Sigmoid colon (tissue), 3 donors: Measurements from ENCODE around the gene ATOX1.

Experiments
- POLR2A ChIP-seq, 2 donors: fragments of 450-650 bp; IDR thresholded peaks; one replicate each; pipeline ENCODE4 v1.6.1; 2016; ENCODE audit warnings: antibody characterized with exemption in 2 of 2, mild to moderate bottlenecking in 2 of 2, moderate library complexity in 2 of 2
- TF ChIP-seq, protein P1 (sequence below), 4 experiments: fragments of 450-650 bp in 3 of 4; fragments of 200-600 bp in 1 of 4; IDR thresholded peaks; one replicate each; pipeline ENCODE4 v1.5.1; 2016 to 2019; ENCODE audit warnings: antibody characterized with exemption in 4 of 4, mild to moderate bottlenecking in 3 of 4, moderate library complexity in 2 of 4

DNA sequence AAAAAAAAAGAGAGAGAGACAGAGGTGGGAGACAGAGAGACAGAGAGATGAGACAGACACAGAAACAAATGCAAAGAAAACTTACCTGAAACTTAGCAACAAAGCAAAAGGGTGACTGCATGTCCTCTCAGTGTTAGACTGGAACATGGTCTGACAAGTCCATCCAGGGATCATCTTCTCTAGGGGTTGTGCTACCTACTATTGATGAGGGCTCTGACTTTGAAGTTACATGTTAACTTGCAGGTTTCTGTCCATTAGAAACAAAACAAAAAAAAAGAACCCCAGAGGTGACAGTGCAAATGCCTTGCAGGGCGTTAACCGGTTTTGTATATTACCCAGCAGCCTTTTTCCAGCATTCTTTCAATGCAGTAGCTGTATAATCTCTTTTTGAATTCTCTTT, 58.1 kb downstream of the ATOX1 start:
- no peak for TF ChIP-seq POLR2A (IDR thresholded peaks at IDR 0.05)
- TF ChIP-seq, protein P1, sequence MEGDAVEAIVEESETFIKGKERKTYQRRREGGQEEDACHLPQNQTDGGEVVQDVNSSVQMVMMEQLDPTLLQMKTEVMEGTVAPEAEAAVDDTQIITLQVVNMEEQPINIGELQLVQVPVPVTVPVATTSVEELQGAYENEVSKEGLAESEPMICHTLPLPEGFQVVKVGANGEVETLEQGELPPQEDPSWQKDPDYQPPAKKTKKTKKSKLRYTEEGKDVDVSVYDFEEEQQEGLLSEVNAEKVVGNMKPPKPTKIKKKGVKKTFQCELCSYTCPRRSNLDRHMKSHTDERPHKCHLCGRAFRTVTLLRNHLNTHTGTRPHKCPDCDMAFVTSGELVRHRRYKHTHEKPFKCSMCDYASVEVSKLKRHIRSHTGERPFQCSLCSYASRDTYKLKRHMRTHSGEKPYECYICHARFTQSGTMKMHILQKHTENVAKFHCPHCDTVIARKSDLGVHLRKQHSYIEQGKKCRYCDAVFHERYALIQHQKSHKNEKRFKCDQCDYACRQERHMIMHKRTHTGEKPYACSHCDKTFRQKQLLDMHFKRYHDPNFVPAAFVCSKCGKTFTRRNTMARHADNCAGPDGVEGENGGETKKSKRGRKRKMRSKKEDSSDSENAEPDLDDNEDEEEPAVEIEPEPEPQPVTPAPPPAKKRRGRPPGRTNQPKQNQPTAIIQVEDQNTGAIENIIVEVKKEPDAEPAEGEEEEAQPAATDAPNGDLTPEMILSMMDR (IDR thresholded peaks at IDR 0.05), result no peak
